ACC112 (cell line): ENCODE measurements around the gene NXN.
"Not testable (repeated sequence)": the region's sequence is repeated elsewhere in the genome, so short reads cannot be mapped to it uniquely, and the experiment has no call there.

ENCODE experiments used
- H2AFZ ChIP-seq: fragments of 200-600 bp; sonication (generic); one replicate; pipeline ENCODE4 v1.6.0; 2017; ENCODE audit warnings: antibody characterized with exemption, low read length; ENCODE audit not compliant: unreplicated experiment
- H3K27ac ChIP-seq: fragments of 200-600 bp; sonication (generic); 2 replicates; pipeline ENCODE4 v1.5.1; 2014; ENCODE audit warnings: low read depth, mild to moderate bottlenecking, antibody characterized with exemption, low read length, moderate library complexity
- H3K27me3 ChIP-seq: fragments of 200-600 bp; sonication (generic); 2 replicates; pipeline ENCODE4 v1.6.1; 2014; ENCODE audit warnings: mild to moderate bottlenecking, antibody characterized with exemption, low read length, moderate library complexity, mixed read lengths; ENCODE audit not compliant: insufficient read depth
- H3K36me3 ChIP-seq: fragments of 200-600 bp; sonication (generic); 2 replicates; pipeline ENCODE4 v1.6.1; 2016; ENCODE audit warnings: mild to moderate bottlenecking, antibody characterized with exemption, low read length, moderate library complexity, mixed read lengths; ENCODE audit not compliant: insufficient read depth
- H3K4me1 ChIP-seq: fragments of 200-600 bp; sonication (generic); one replicate; pipeline ENCODE4 v1.6.1; 2016; ENCODE audit warnings: low read length, mixed read lengths; ENCODE audit not compliant: insufficient read depth, unreplicated experiment, control insufficient read depth
- H3K4me3 ChIP-seq: fragments of 200-600 bp; sonication (generic); 2 replicates; pipeline ENCODE4 v1.5.1; 2014; ENCODE audit warnings: mild to moderate bottlenecking, low read depth, low read length
- H3K79me2 ChIP-seq: fragments of 200-600 bp; sonication (generic); one replicate; pipeline ENCODE4 v1.6.0; 2016; ENCODE audit warnings: low read length; ENCODE audit not compliant: control insufficient read depth, unreplicated experiment, insufficient read depth

The NXN gene

GRCh38 chr17:846901-847843 is 132.4 kb downstream of the NXN start:
- Histone ChIP-seq H3K4me1 (peaks cover 4% of the 10 kb centered on the region), H3K79me2 (no peaks in the 10 kb centered on the region), H3K4me3 (no peak overlapping the region), H2AFZ (no peak overlapping the region), H3K36me3 (no peaks in the 10 kb centered on the region), H3K27ac (no peak overlapping the region), H3K27me3 (no peaks in the 10 kb centered on the region)

- H3K79me2 ChIP-seq, result no peaks in the 10 kb centered on the region
- no peak overlapping the region for H3K4me3 ChIP-seq
- H3K36me3 ChIP-seq, result no peaks in the 10 kb centered on the region
- no peak overlapping the region for H3K27ac ChIP-seq
- no peaks in the 10 kb centered on the region for H3K27me3 ChIP-seq
- H3K4me1 ChIP-seq, result no peaks in the 10 kb centered on the region
- no peak overlapping the region for H2AFZ ChIP-seq
Measured at GRCh38 chr17:841313-841712, 138.3 kb downstream of the NXN start.

GRCh38 chr17:838486-838885 is 141.1 kb downstream of the NXN start:
- Histone ChIP-seq H2AFZ (no peak overlapping the region), H3K36me3 (no peaks in the 10 kb centered on the region), H3K4me3 (no peak overlapping the region), H3K27me3 (no peaks in the 10 kb centered on the region), H3K79me2 (peaks cover 5% of the 10 kb centered on the region), H3K27ac (no peak overlapping the region), H3K4me1 (no peaks in the 10 kb centered on the region)

- Histone ChIP-seq H3K36me3 (no peaks in the 10 kb centered on the region), H3K27ac (no peak overlapping the region), H3K4me3 (no peak overlapping the region), H3K79me2 (peaks cover 5% of the 10 kb centered on the region), H3K27me3 (no peaks in the 10 kb centered on the region), H3K4me1 (no peaks in the 10 kb centered on the region), H2AFZ (no peak overlapping the region)
Measured at GRCh38 chr17:836151-836550, 143.4 kb downstream of the NXN start.

GRCh38 chr17:835721-836120 is 143.9 kb downstream of the NXN start:
- H3K4me1 ChIP-seq, H3K27me3 ChIP-seq, H3K79me2 ChIP-seq, H3K4me3 ChIP-seq, H2AFZ ChIP-seq, H3K36me3 ChIP-seq: not testable (repeated sequence)
- peak overlapping the region; percentile 74 for H3K27ac ChIP-seq

GRCh38 chr17:835263-835662 is 144.3 kb downstream of the NXN start:
- no peak overlapping the region for H2AFZ ChIP-seq
- H3K4me1 ChIP-seq, result no peaks in the 10 kb centered on the region
- H3K4me3 ChIP-seq, result no peak overlapping the region
- no peaks in the 10 kb centered on the region for H3K27me3 ChIP-seq
- H3K79me2 ChIP-seq, result peaks cover 5% of the 10 kb centered on the region
- H3K27ac ChIP-seq, result peak overlapping the region; percentile 74
- no peaks in the 10 kb centered on the region for H3K36me3 ChIP-seq

- Histone ChIP-seq H3K4me3 (no peak overlapping the region), H2AFZ (no peak overlapping the region), H3K79me2 (peaks cover 5% of the 10 kb centered on the region), H3K27me3 (no peaks in the 10 kb centered on the region), H3K4me1 (no peaks in the 10 kb centered on the region), H3K27ac (no peak overlapping the region), H3K36me3 (no peaks in the 10 kb centered on the region)
Measured at GRCh38 chr17:834136-834535, 145.4 kb downstream of the NXN start.

GRCh38 chr17:830950-831349 is 148.6 kb downstream of the NXN start:
- H3K27ac ChIP-seq, result no peak overlapping the region
- peaks cover 5% of the 10 kb centered on the region for H3K79me2 ChIP-seq
- H3K36me3 ChIP-seq, result no peaks in the 10 kb centered on the region
- H3K27me3 ChIP-seq, result no peaks in the 10 kb centered on the region
- no peak overlapping the region for H3K4me3 ChIP-seq
- H3K4me1 ChIP-seq, result no peaks in the 10 kb centered on the region
- no peak overlapping the region for H2AFZ ChIP-seq

- Histone ChIP-seq H3K27me3 (no peaks in the 10 kb centered on the region), H3K79me2 (peaks cover 5% of the 10 kb centered on the region), H3K4me1 (no peaks in the 10 kb centered on the region), H3K4me3 (no peak overlapping the region), H3K36me3 (no peaks in the 10 kb centered on the region), H2AFZ (no peak overlapping the region), H3K27ac (no peak overlapping the region)
Measured at GRCh38 chr17:830381-830780, 149.2 kb downstream of the NXN start.

GRCh38 chr17:829614-830013 is 150.0 kb downstream of the NXN start:
- H3K27ac ChIP-seq, H3K36me3 ChIP-seq, H3K79me2 ChIP-seq, H3K4me1 ChIP-seq, H3K4me3 ChIP-seq, H2AFZ ChIP-seq, H3K27me3 ChIP-seq: not testable (repeated sequence)

GRCh38 chr17:828761-829160 is 150.8 kb downstream of the NXN start:
- no peak overlapping the region for H3K4me3 ChIP-seq
- no peak overlapping the region for H3K27ac ChIP-seq
- no peaks in the 10 kb centered on the region for H3K36me3 ChIP-seq
- H3K4me1 ChIP-seq, result no peaks in the 10 kb centered on the region
- H3K79me2 ChIP-seq, result peaks cover 3% of the 10 kb centered on the region
- H3K27me3 ChIP-seq, result no peaks in the 10 kb centered on the region
- H2AFZ ChIP-seq, result no peak overlapping the region
